Spleen (tissue), 11 donors: ENCODE measurements around the gene ADAMTS3. TPM values are rescaled to one million over a fixed set of nuclear protein-coding genes. Genes with fewer than 3 reads are reported as not detected.

Experiments
- DNase-seq: peaks from one replicate; pipeline ENCODE4 v3.0.0-alpha.2; 2020
- H3K27ac ChIP-seq, 8 donors: fragments of 200-600 bp; sonication (generic) in 7 of 8; 1 replicate in 4 of 8; 2 replicates in 4 of 8; pipeline versions ENCODE4 v1.5.0 to v1.8.0; 2016 to 2021; ENCODE audit warnings: inconsistent platforms in 4 of 8, mild to moderate bottlenecking in 4 of 8, moderate library complexity in 1 of 8
- H3K27me3 ChIP-seq, 7 donors: fragments of 200-600 bp; sonication (generic) in 6 of 7; replicated peaks in 1 of 7; 1 replicate in 4 of 7; 2 replicates in 3 of 7; pipeline versions ENCODE4 v1.5.0 to v1.8.0; 2016 to 2021; ENCODE audit warnings: inconsistent platforms in 3 of 7, mild to moderate bottlenecking in 1 of 7
- H3K36me3 ChIP-seq, 6 donors: fragments of 200-600 bp; sonication (generic) in 5 of 6; 1 replicate in 4 of 6; 2 replicates in 2 of 6; pipeline versions ENCODE4 v1.5.0 to v1.8.0; 2016 to 2021; ENCODE audit warnings: inconsistent platforms in 2 of 6
- H3K4me1 ChIP-seq, 6 donors: fragments of 200-600 bp; sonication (generic) in 5 of 6; 1 replicate in 3 of 6; 2 replicates in 3 of 6; pipeline versions ENCODE4 v1.5.0 to v1.8.0; 2016 to 2021; ENCODE audit warnings: inconsistent platforms in 3 of 6
- H3K4me3 ChIP-seq, 8 donors: fragments of 200-600 bp; sonication (generic) in 7 of 8; 1 replicate in 4 of 8; 2 replicates in 4 of 8; pipeline versions ENCODE4 v1.5.0 to v1.8.0; 2016 to 2021; ENCODE audit warnings: inconsistent platforms in 4 of 8, mild to moderate bottlenecking in 4 of 8, moderate library complexity in 2 of 8
- H3K9me3 ChIP-seq, 8 donors: fragments of 200-600 bp; sonication (generic) in 7 of 8; 1 replicate in 4 of 8; 2 replicates in 4 of 8; pipeline versions ENCODE4 v1.5.0 to v1.8.0; 2016 to 2021; ENCODE audit warnings: inconsistent platforms in 4 of 8
- CTCF ChIP-seq, 11 experiments: fragments of 200-600 bp in 7 of 11; fragments of 450-650 bp in 4 of 11; sonication (generic) in 4 of 11; IDR thresholded peaks in 8 of 11; conservative IDR thresholded peaks in 3 of 11; 1 replicate in 7 of 11; 2 replicates in 4 of 11; pipeline versions ENCODE4 v1.4.0 to v1.8.0; 2016 to 2021; ENCODE audit warnings: antibody characterized with exemption in 11 of 11, inconsistent platforms in 4 of 11, mild to moderate bottlenecking in 1 of 11
- POLR2A ChIP-seq, 3 donors: fragments of 450-650 bp; IDR thresholded peaks; one replicate each; pipeline ENCODE4 v1.5.1; 2017; ENCODE audit warnings: antibody characterized with exemption in 3 of 3, mild to moderate bottlenecking in 1 of 3
- POLR2AphosphoS5 ChIP-seq, 3 donors: sonication (generic); formaldehyde crosslinking; IDR thresholded peaks; one replicate each; pipeline ENCODE4 v1.5.1; 2017; ENCODE audit warnings: antibody characterized with exemption in 3 of 3
- WGBS, 5 donors: extraction: QIAGEN DNeasy Blood & Tissue Kit in 3 of 5; methylation state at CpG; one replicate each; pipeline versions ENCODE4 v1.1.5 to v1.1.7; 2013 to 2018; 5-methylcytosine and 5-hydroxymethylcytosine counted together
- intact Hi-C: fragments of 100-400 bp; cut with DNase I; formaldehyde crosslinking; loops from one replicate; pipeline ENCODE4 v1.15.0; 2023; ENCODE audit warnings: low total_unique reads
- polyA plus RNA-seq, 3 donors: library from polyadenylated mRNA; stranded (reverse); fragments of 200-250 nt; gene quantifications; one replicate each; pipeline ENCODE4 v1.2.1, GENCODE V29; 2013
- total RNA-seq, 7 donors: library from RNA; depleted of rRNA in 3 of 7; stranded (reverse); fragments of >200 nt in 3 of 7; fragmentation: NEBNext Ultra II Directional in 4 of 7; extraction: Animal tissue kit (Norgen Biotek cat#: 25700) in 4 of 7; gene quantifications; one replicate each; pipeline versions ENCODE4 v1.1.0 to v1.2.1, GENCODE V29; 2016 to 2021
- donor health status: healthy with polysubstance abuse.
- donor health status: DM: no; HTN: no; CAD: no; lungs with moderate emphysema.
- donor health status: DM: no; HTN: no; CAD: no.
- donor health status: Bipolar disorder and iron deficiency.
- donor health status: healthy.
- donor health status: DM: no; HTN: no; CAD: no.
- donor health status: DM: yes; HTN: yes; CAD: no.

Gene ADAMTS3
- total and polyA plus RNA-seq, 10 donors = 0.15 to 2.6 (median 0.66) TPM

GRCh38 chr4:72390409-72390808 lies 178.6 kb downstream of the ADAMTS3 start:
- TF ChIP-seq POLR2AphosphoS5 (IDR thresholded peaks at IDR 0.05) (no peak), POLR2A (IDR thresholded peaks at IDR 0.05) (no peak), CTCF (IDR thresholded peaks at IDR 0.05 in 8 of 11, conservative IDR thresholded peaks at IDR 0.05 in 3 of 11) (no peak)
- WGBS, 5 donors = 65 to 78% (median 74%) methylated on average over 1 of the region's 1 CpG
- intact Hi-C loops = no loop called here

GRCh38 chr4:72388521-72388920 lies 180.5 kb downstream of the ADAMTS3 start:
- TF ChIP-seq CTCF (IDR thresholded peaks at IDR 0.05 in 8 of 11, conservative IDR thresholded peaks at IDR 0.05 in 3 of 11) (no peak), POLR2AphosphoS5 (IDR thresholded peaks at IDR 0.05) (no peak), POLR2A (IDR thresholded peaks at IDR 0.05) (no peak)
- H3K9me3 ChIP-seq = no peaks in the 10 kb centered on the region
- intact Hi-C loops = no loop called here
- H3K4me3 ChIP-seq = no peak overlapping the region
- no peak for DNase-seq
- no peaks in the 10 kb centered on the region for H3K4me1 ChIP-seq
- H3K27me3 ChIP-seq = no peaks in the 10 kb centered on the region
- no peaks in the 10 kb centered on the region for H3K36me3 ChIP-seq
- WGBS, 5 donors = 82 to 87% (median 84%) methylated on average over 1 of the region's 1 CpG
- H3K27ac ChIP-seq = no peak overlapping the region

More at GRCh38 chr4:72390409-72390808, 178.6 kb downstream of the ADAMTS3 start:
- Histone ChIP-seq H3K4me1 (no peaks in the 10 kb centered on the region), H3K4me3 (no peak overlapping the region), H3K36me3 (no peaks in the 10 kb centered on the region), H3K9me3 (no peaks in the 10 kb centered on the region), H3K27ac (no peak overlapping the region), H3K27me3 (no peaks in the 10 kb centered on the region)
- DNase-seq = no peak

- no peaks in the 10 kb centered on the region for H3K36me3 ChIP-seq
- H3K27ac ChIP-seq = no peak overlapping the region
- no peaks in the 10 kb centered on the region for H3K27me3 ChIP-seq
- intact Hi-C loops = no loop called here
- no peak overlapping the region for H3K4me3 ChIP-seq
- no peak for TF ChIP-seq POLR2AphosphoS5 (IDR thresholded peaks at IDR 0.05)
- TF ChIP-seq POLR2A (IDR thresholded peaks at IDR 0.05) = no peak
- TF ChIP-seq CTCF (IDR thresholded peaks at IDR 0.05 in 8 of 11, conservative IDR thresholded peaks at IDR 0.05 in 3 of 11) = no peak
- H3K9me3 ChIP-seq = no peaks in the 10 kb centered on the region
- WGBS, 5 donors = 87 to 100% (median 97%) methylated on average over 1 of the region's 1 CpG
- no peaks in the 10 kb centered on the region for H3K4me1 ChIP-seq
- DNase-seq = no peak
Measured at GRCh38 chr4:72387959-72388358, 181.1 kb downstream of the ADAMTS3 start.

- no peak for DNase-seq
- 75 to 82% (median 77%) methylated on average over 3 of the region's 3 CpGs for WGBS, 5 donors
- TF ChIP-seq POLR2AphosphoS5 (IDR thresholded peaks at IDR 0.05) (no peak), POLR2A (IDR thresholded peaks at IDR 0.05) (no peak)
- Histone ChIP-seq H3K36me3 (no peaks in the 10 kb centered on the region), H3K4me1 (no peaks in the 10 kb centered on the region), H3K9me3 (no peaks in the 10 kb centered on the region), H3K27me3 (no peaks in the 10 kb centered on the region), H3K27ac (no peak overlapping the region), H3K4me3 (no peak overlapping the region)
- intact Hi-C loops = no loop called here
Measured at GRCh38 chr4:72383439-72383838, 185.6 kb downstream of the ADAMTS3 start.

- no peak for DNase-seq
- Histone ChIP-seq H3K27me3 (no peaks in the 10 kb centered on the region), H3K9me3 (no peaks in the 10 kb centered on the region), H3K4me1 (no peaks in the 10 kb centered on the region), H3K36me3 (no peaks in the 10 kb centered on the region), H3K4me3 (no peak overlapping the region), H3K27ac (no peak overlapping the region)
- TF ChIP-seq POLR2AphosphoS5 (IDR thresholded peaks at IDR 0.05) = no peak
- no peak for TF ChIP-seq POLR2A (IDR thresholded peaks at IDR 0.05)
- no peak for TF ChIP-seq CTCF (IDR thresholded peaks at IDR 0.05 in 8 of 11, conservative IDR thresholded peaks at IDR 0.05 in 3 of 11)
- intact Hi-C loops = no loop called here
- 78 to 90% (median 85%) methylated on average over 2 of the region's 2 CpGs for WGBS, 5 donors
Measured at GRCh38 chr4:72378901-72379300, 190.1 kb downstream of the ADAMTS3 start.
